ENCODE results near the gene PMEPA1. TPM values are rescaled to one million over a fixed set of nuclear protein-coding genes. Genes with fewer than 3 reads are reported as not detected.
A peak's percentile ranks its signal among the peaks of the same experiment; 100 is the strongest.

The PMEPA1 gene
- total RNA-seq, 2 experiments from 2014 or later: 15.7 to 18.0 TPM

DNA sequence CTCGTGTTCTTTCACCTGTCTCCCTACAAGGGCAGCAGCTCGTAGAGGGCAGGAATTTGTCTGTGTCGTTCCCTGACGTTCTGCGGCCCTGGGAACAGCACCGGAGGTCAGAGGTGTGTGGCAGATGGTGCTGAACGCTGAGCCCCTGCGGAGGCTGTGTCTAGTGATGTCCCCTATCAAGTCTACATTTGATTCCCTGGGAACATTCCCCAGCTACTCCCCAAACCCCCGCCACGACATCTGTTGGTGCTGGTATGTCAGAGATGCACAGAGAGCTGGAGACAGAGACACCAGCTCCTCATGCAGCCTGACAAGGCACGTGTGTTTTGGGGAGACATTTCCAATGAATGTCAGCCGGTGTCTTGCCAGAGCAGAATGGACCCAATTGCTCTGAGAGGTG, 7.7 kb downstream of the PMEPA1 start:
- H3K4me1 Mint-ChIP-seq (ENCODE audit: low read depth): peaks cover 20% of the 10 kb centered on the region

DNA sequence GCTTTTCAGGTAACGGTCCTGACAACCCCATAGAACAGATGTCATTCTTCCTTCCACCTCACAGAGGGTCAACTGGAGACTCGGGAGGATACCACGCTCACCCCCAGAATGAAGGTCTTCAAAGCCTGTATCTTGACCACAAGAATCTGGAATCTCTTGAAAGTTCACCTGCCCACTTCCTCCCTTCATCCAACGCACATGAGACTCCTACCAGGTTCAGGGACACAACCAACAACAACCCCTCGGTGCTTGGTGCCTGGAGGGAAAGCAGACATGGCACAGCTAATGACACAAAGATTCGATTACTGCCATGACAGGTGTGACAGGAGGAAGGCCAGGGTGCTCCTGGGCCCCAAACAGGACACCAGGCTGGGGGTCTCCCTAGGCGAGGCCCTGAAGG, 8.2 kb downstream of the PMEPA1 start:
- H3K9me3 Mint-ChIP-seq: no peaks in the 10 kb centered on the region
- ChIA-PET CTCF (interaction anchor here (1.3 kb wide), 1 partner anchor 79 kb away, joined by 5 read pairs; no protein-coding TSS in a partner anchor), POLR2A (no interaction called here)
- no peak for ATAC-seq (ENCODE audit: poor library complexity)
- no peaks in the 10 kb centered on the region for H3K36me3 Mint-ChIP-seq (ENCODE audit: low read depth)
- no peak overlapping the region for H3K27ac Mint-ChIP-seq
- intact Hi-C loops (cut with DNase I, micrococcal nuclease): no loop called here
- H3K36me3 ChIP-seq (ENCODE audit: insufficient read depth, low read length): no peaks in the 10 kb centered on the region
- no peaks in the 10 kb centered on the region for H3K9me3 ChIP-seq (ENCODE audit: control insufficient read depth in 1 of 2, insufficient read depth in 1 of 2, low read length in 2 of 2)
- H3K4me3 ChIP-seq (ENCODE audit: low read length): no peak overlapping the region
- DNase-seq: no peak
- no peak overlapping the region for H3K27ac ChIP-seq (ENCODE audit: low read depth in 1 of 2, low read length in 2 of 2)
- no peaks in the 10 kb centered on the region for H3K4me1 ChIP-seq (ENCODE audit: insufficient read depth, low read length)
- TF ChIP-seq, protein P1, sequence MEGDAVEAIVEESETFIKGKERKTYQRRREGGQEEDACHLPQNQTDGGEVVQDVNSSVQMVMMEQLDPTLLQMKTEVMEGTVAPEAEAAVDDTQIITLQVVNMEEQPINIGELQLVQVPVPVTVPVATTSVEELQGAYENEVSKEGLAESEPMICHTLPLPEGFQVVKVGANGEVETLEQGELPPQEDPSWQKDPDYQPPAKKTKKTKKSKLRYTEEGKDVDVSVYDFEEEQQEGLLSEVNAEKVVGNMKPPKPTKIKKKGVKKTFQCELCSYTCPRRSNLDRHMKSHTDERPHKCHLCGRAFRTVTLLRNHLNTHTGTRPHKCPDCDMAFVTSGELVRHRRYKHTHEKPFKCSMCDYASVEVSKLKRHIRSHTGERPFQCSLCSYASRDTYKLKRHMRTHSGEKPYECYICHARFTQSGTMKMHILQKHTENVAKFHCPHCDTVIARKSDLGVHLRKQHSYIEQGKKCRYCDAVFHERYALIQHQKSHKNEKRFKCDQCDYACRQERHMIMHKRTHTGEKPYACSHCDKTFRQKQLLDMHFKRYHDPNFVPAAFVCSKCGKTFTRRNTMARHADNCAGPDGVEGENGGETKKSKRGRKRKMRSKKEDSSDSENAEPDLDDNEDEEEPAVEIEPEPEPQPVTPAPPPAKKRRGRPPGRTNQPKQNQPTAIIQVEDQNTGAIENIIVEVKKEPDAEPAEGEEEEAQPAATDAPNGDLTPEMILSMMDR (IDR thresholded peaks at IDR 0.05): no peak
- no peaks in the 10 kb centered on the region for H3K27me3 Mint-ChIP-seq
- H3K27me3 ChIP-seq (ENCODE audit: control insufficient read depth in 1 of 2, insufficient read depth in 2 of 2, low read length in 2 of 2): no peaks in the 10 kb centered on the region
- H3K4me1 Mint-ChIP-seq (ENCODE audit: low read depth): peaks cover 17% of the 10 kb centered on the region
- no peak overlapping the region for H3K4me3 Mint-ChIP-seq

More for the DNA sequence above, 7.7 kb downstream of the PMEPA1 start:
- ChIA-PET POLR2A (no interaction called here), CTCF (interaction anchor here (1.3 kb wide), 1 partner anchor 79 kb away, joined by 5 read pairs; no protein-coding TSS in a partner anchor)
- H3K9me3 ChIP-seq (ENCODE audit: control insufficient read depth in 1 of 2, insufficient read depth in 1 of 2, low read length in 2 of 2): no peaks in the 10 kb centered on the region
- no peaks in the 10 kb centered on the region for H3K36me3 ChIP-seq (ENCODE audit: insufficient read depth, low read length)
- H3K27me3 ChIP-seq (ENCODE audit: control insufficient read depth in 1 of 2, insufficient read depth in 2 of 2, low read length in 2 of 2): no peaks in the 10 kb centered on the region
- no peaks in the 10 kb centered on the region for H3K27me3 Mint-ChIP-seq
- no peak for ATAC-seq (ENCODE audit: poor library complexity)
- DNase-seq: no peak
- H3K27ac Mint-ChIP-seq: peak overlapping the region; percentile 37
- intact Hi-C loops (cut with DNase I, micrococcal nuclease): no loop called here
- no peak overlapping the region for H3K4me3 Mint-ChIP-seq
- no peaks in the 10 kb centered on the region for H3K9me3 Mint-ChIP-seq
- no peaks in the 10 kb centered on the region for H3K4me1 ChIP-seq (ENCODE audit: insufficient read depth, low read length)
- TF ChIP-seq, protein P1 (IDR thresholded peaks at IDR 0.05): no peak
- no peak overlapping the region for H3K4me3 ChIP-seq (ENCODE audit: low read length)
- H3K27ac ChIP-seq (ENCODE audit: low read depth in 1 of 2, low read length in 2 of 2): no peak overlapping the region
- no peaks in the 10 kb centered on the region for H3K36me3 Mint-ChIP-seq (ENCODE audit: low read depth)

DNA sequence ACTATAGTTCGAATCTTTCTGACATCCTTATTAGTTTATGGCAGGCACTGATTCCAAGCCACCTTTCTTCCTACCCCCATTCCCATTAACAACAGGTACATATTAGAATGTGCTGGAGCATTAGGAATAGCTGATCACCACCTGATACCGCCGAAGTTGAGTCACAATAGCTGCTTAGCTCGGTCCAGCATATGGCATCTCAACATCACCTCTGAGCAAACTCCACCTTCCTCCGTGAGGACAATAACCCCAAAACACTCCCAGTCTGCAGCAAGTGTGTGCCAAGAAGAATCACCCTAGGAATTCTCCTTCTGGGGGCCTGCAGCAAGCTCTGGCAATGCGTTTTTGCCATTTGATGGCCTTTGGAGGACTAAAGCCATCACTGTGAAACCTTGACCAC, 8.7 kb downstream of the PMEPA1 start:
- no peak overlapping the region for H3K27ac Mint-ChIP-seq
- Histone ChIP-seq H3K9me3 (ENCODE audit: control insufficient read depth in 1 of 2, insufficient read depth in 1 of 2, low read length in 2 of 2) (no peaks in the 10 kb centered on the region), H3K36me3 (ENCODE audit: insufficient read depth, low read length) (no peaks in the 10 kb centered on the region), H3K4me3 (ENCODE audit: low read length) (no peak overlapping the region), H3K27ac (ENCODE audit: low read depth in 1 of 2, low read length in 2 of 2) (no peak overlapping the region), H3K4me1 (ENCODE audit: insufficient read depth, low read length) (no peaks in the 10 kb centered on the region), H3K27me3 (ENCODE audit: control insufficient read depth in 1 of 2, insufficient read depth in 2 of 2, low read length in 2 of 2) (no peaks in the 10 kb centered on the region)
- no peaks in the 10 kb centered on the region for H3K27me3 Mint-ChIP-seq
- POLR2A ChIA-PET: no interaction called here
- intact Hi-C loops (cut with DNase I, micrococcal nuclease): no loop called here
- no peak overlapping the region for H3K4me3 Mint-ChIP-seq
- no peaks in the 10 kb centered on the region for H3K9me3 Mint-ChIP-seq
- H3K36me3 Mint-ChIP-seq (ENCODE audit: low read depth): no peaks in the 10 kb centered on the region
- ATAC-seq (ENCODE audit: poor library complexity): no peak
- CTCF ChIA-PET: no interaction called here
- TF ChIP-seq, protein P1 (IDR thresholded peaks at IDR 0.05): no peak
- no peak for DNase-seq
- peaks cover 17% of the 10 kb centered on the region for H3K4me1 Mint-ChIP-seq (ENCODE audit: low read depth)

Measured in CD4-positive, alpha-beta T cell (primary cell).